Measurements from ENCODE around the gene WFIKKN1. TPM values are rescaled to one million over a fixed set of nuclear protein-coding genes. Genes with fewer than 3 reads are reported as not detected.

The WFIKKN1 gene
- total and polyA plus RNA-seq, 2 experiments from 2014 or later = 3.5 to 6.8 TPM

- Mint-ChIP-seq H3K4me1 (peaks cover 27% of the 10 kb centered on the region), H3K27me3 (ENCODE audit: insufficient read depth, low read depth, poor library complexity) (peaks cover 21% of the 10 kb centered on the region), H3K27ac (no peak overlapping the region), H3K9me3 (peaks cover 4% of the 10 kb centered on the region; the same call in 2 of the 3 replicates), H3K4me3 (peak overlapping the region; percentile 43; the same call in 2 of the 3 replicates), H3K36me3 (ENCODE audit: low read depth) (no peaks in the 10 kb centered on the region)
- Histone ChIP-seq H3K9me2 (ENCODE audit: insufficient read depth) (no peaks in the 10 kb centered on the region), H3K4me2 (no peak overlapping the region), H3K27ac (ENCODE audit: low read depth) (no peak overlapping the region), H3K79me2 (replicated peaks; ENCODE audit: insufficient read depth) (no peaks in the 10 kb centered on the region; the same call in 1 of the 2 replicates), H3K4me1 (ENCODE audit: insufficient read depth) (peaks cover 30% of the 10 kb centered on the region), H3K36me3 (ENCODE audit: insufficient read depth) (no peaks in the 10 kb centered on the region), H2AFZ (no peak overlapping the region), H3K4me3 (no peak overlapping the region), H3F3A (replicated peaks; ENCODE audit: low read depth) (0 out of 2 replicates have a peak, but pooled peaks cover 6% of the 10 kb centered on the region), H3K27me3 (ENCODE audit: insufficient read depth) (no peaks in the 10 kb centered on the region), H4K20me1 (replicated peaks; ENCODE audit: insufficient read depth) (no peaks in the 10 kb centered on the region)
- no peak for TF ChIP-seq NANOG (IDR thresholded peaks at IDR 0.05; ENCODE audit: borderline replicate concordance)
- TF ChIP-seq ZNF462 (CRISPR knock-in tag; IDR thresholded peaks at IDR 0.05) = no peak
- no peak for TF ChIP-seq EZH2phosphoT487 (IDR thresholded peaks at IDR 0.05; ENCODE audit: unreplicated experiment)
- TF ChIP-seq EZH2 (IDR thresholded peaks at IDR 0.05; ENCODE audit: low read depth, unreplicated experiment) = no peak
- no peak for TF ChIP-seq ZNF114 (CRISPR knock-in tag; IDR thresholded peaks at IDR 0.05)
- no peak for TF ChIP-seq JUNB (IDR thresholded peaks at IDR 0.05; ENCODE audit: unreplicated experiment)
- no peak for TF ChIP-seq CREB1 (CRISPR knock-in tag; IDR thresholded peaks at IDR 0.05; ENCODE audit: low read depth)
- TF ChIP-seq CTCF (conservative IDR thresholded peaks at IDR 0.05; ENCODE audit: low read depth in 2 of 2) = no peak
- no peak for TF ChIP-seq ETS1 (IDR thresholded peaks at IDR 0.05)
- no peak for DNase-seq (ENCODE audit: low spot score)
- ATAC-seq = no peak
Measured at GRCh38 chr16:634051-634670, 3.4 kb downstream of the WFIKKN1 start.

Measured in GM23338 (cell line).